Tongue (tissue), 2 donors: ENCODE data around the gene ZNF81. TPM values are rescaled to one million over a fixed set of nuclear protein-coding genes. Genes with fewer than 3 reads are reported as not detected.
"Not testable (repeated sequence)": the region's sequence is repeated elsewhere in the genome, so short reads cannot be mapped to it uniquely, and the experiment has no call there.

Experiments used
- DNase-seq: peaks from one replicate; pipeline ENCODE4 v3.0.0-alpha.2; 2015
- total RNA-seq: library from RNA; depleted of rRNA; stranded (reverse); fragments of >200 nt; gene quantifications from one replicate; pipeline ENCODE4 v1.2.3, GENCODE V29; 2014

Gene ZNF81
- total RNA-seq, 1 donor from 2014 or later, result 12.1 TPM

DNA sequence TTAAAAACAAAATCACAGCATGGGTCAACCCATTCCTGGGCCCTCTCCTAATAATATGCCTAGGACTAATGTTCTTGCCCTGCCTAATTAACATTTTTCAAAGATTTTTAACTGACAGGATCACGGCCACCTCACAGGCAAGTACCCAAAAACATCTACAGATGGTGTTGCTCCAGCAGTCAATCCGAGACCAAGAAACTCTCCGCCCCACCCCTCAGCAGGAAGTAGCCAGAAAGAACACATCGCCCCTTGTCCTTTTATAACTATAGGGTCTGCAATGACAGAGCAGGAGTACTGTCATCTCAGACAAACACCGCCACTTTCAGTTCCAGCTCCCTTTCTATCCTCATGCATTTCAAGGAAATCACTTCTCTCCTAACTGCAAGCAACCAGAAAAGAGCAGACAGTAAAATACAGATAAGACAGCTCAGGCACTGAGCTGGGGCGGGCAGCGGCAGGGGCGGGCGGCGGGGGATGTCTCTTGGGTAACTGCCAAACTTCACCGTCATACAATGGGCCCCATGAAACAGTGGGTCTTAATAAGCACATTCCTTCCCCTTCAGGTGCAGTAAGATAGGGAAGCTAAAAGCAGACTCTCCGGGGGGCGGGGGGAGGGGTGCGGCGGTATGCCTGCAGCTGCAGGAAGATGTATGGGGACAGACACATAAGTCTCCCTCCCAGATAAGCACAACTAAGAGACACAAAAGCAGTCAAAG lies 99.7 kb downstream of the ZNF81 start:
- peak; percentile 2 for DNase-seq

DNA sequence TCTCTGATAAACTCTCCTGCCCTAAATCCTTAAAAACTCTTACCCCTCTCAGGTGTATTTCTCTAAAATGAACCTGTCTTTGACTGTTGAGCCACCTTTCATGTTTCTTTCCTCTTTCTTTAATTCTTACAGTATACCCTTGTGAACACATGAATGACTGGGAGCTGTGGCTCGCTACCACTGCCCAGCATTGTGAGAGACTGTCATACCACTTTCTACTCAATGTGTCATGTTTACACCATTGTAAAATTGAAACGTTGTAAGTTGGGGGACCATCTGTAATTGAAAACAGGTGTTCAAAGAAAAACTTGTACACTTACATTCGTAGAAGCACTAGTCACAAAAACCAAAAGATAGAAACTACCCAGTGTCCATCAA lies 100.2 kb downstream of the ZNF81 start:
- no peak for DNase-seq

DNA sequence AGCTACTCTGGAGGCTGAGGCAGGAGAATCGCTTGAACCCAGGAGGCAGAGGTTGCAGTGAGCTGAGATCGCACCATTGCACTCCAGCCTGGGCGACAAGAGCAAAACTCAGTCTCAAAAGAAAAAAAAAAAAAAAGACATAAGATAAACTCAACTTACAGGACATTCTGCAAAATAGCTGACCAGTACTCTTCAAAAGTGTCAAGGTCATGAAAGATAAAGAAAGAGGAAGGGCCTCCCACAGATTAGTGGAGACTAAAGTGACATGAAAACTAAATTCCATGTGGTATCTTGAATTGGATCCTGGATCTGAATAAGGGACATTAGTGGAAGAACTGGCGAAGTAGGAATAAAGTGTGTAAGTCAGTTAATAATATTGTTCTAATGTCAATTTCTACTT lies 103.7 kb downstream of the ZNF81 start:
- no peak for DNase-seq

DNA sequence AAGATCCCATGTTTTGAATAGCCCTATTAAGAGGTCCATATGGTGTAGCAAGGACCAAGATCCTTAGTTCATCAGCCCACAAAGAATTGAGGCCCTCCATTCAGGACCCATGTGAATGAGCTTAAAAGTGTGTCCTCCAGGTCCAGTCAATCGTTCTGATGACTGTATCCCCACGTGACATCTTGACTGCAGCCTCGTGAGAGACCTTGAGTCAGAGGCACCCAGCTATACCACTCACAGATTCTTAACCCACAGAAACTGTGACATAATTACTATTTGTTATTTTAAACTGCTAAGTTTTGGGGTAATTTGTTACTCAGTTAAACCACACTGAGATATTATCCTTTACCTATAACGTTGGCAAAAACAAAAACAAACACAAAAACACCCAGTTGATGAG lies 104.7 kb downstream of the ZNF81 start:
- no peak for DNase-seq

DNA sequence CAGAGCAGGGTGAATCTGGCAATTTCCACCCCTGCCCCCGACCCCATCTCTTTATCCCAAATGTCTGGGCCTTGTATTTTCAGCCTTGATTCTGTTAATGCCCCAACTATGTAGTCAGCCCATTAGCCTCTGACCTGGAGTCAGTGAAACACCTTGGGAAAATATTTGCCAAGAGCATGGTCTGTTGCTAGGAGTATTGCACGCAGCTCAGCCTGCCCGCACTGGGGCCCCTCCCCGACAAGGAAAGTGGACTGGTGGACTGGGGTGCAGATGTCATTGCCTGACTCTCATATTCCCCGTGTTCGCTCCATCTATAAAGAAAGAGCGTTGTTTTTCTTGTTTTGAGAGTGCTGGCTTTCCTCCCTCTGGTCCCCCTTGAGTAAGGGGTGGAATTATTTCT lies 118.6 kb downstream of the ZNF81 start:
- not testable (repeated sequence) for DNase-seq

DNA sequence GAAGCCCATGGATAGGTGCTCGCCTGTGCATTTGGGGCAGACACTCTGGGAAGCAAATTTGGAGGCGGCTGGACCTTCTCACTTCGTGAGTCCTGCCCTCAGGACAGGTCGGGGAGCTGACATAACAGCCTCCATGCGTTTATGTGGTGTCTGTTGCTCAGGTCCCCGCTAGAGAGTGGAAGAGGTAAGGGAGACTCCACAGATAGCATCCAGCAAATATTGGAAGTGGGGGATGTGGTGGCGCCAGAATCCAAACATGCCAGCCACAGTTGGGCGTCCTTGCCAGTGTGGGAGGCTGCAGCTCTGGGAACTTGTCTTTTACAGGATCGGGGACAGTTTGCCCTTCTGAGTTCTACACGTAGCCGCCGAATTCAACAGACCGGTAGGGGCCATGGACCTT lies 119.3 kb downstream of the ZNF81 start:
- DNase-seq, result no peak

DNA sequence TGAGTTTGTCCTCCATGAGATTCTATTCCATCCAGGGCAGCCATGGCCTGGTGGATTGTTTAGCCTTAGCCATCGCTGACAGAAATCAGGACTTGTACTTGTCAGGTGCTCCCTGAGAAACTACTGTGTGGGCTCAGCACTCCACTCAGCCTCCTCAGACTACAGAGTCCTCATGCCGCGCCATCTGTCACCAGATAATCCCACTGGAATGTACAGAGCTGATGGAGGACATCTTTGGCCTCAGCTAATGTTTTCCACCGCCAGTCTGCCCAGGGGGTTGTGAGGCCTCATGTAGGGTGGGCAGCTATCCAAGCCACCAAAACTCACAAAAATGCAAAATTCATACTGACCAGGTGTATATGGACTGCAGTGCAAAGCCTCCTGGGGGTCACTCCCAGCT lies 121.5 kb downstream of the ZNF81 start:
- DNase-seq, result peak; percentile 68

DNA sequence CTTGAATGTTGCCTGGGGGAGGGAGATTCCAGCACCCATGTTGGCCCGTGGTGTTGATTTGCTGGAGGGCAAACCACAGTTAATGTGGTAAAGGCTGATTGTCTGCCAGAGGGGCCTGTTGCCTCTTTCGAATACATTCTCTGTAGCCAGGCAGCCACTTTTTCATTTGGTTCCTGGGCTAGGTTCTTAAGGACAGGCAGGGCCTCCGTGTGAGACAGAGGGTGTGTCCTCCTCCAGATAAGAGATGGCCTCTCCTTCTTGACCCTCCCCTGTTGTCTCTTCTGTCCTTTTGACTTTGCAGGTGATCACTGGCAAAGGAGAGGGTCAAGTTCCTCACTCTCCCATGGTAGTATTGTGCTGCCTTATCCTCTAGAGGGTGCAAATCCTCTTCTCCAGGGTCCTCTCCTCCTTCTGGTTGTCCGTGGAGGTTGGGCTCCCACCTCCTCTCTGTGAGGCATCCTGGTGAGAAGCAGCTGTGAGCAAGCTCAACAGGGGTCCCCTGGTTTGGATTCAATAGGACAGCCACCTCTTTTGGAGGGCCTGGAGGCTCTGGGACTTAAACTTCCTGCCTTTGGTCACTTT lies 122.2 kb downstream of the ZNF81 start:
- peak; percentile 12 for DNase-seq

DNA sequence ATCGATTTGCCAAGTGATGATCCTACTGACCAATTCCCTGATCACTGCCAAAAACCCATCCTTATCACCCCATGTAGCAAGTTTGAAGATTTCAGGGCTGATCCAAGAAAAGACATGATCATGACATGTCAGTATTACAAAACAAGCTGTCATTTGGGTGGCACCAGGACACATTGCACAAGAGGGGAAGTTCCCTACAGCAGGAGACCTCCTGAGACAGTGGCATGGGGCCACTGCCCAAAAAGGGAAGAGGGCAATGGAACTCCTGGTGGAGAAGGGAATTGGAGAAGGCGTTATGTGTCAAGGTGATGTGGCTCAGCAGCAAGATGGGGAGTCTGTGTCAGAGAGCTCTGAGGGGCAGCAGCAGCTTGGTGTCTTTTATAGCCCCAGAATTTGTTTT lies 123.7 kb downstream of the ZNF81 start:
- DNase-seq, result no peak

DNA sequence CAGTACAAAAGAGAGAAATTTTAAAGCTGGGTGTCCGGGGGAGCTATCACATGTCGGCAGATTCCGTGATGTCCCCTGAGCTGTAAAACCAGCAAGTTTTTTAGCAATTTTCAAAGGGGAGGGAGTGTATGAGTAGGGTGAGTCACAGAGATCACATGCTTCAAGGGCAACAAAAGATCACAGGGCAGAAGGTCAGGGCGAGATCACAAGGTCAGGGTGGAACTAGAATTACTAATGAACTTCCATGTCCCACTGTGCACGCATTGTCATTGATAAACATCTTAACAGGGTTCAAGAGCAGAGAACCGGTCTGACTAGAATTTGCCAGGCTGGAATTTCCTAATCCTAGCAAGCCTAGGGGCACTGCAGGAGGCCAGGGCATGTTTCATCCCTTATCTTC lies 125.1 kb downstream of the ZNF81 start:
- not testable (repeated sequence) for DNase-seq

DNA sequence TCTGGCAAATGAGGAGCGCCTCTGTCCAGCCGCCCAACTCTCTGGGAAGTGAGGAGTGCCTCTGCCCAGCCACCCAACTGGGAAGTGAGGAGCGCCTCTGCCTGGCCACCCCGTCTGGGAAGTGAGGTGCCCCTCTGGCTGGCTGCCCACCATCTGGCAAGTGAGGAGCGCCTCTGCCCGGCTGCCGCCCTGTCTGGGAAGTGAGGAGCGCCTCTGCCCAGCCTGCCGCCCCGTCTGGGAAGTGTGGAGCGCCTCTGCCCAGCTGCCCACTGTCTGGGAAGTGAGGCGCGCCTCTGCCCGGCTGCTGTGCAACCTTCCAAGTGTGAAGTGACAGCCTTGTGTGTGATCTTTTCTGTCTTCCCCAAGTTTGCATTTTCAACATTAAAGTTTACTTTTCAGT lies 128.8 kb downstream of the ZNF81 start:
- not testable (repeated sequence) for DNase-seq

Other genes starting within 250 kb of the ZNF81 start
- 0.41 TPM for gene SYN1, start 217.0 kb upstream of the ZNF81 start, total RNA-seq
- 1.9 TPM for gene CFP, start 207.0 kb upstream of the ZNF81 start, total RNA-seq
- gene ELK1, start 186.3 kb upstream of the ZNF81 start, total RNA-seq, result 16.2 TPM
- gene UXT, start 177.7 kb upstream of the ZNF81 start, total RNA-seq, result 48.8 TPM
- gene ZNF182, start 167.1 kb downstream of the ZNF81 start, total RNA-seq, result 7.3 TPM
- not detected for gene SPACA5, start 170.1 kb downstream of the ZNF81 start, total RNA-seq
- 4.6 TPM for gene ZNF630, start 234.7 kb downstream of the ZNF81 start, total RNA-seq